H9 (cell line): ENCODE measurements around the gene ZNF70. TPM values are rescaled to one million over a fixed set of nuclear protein-coding genes. Genes with fewer than 3 reads are reported as not detected.
A peak's percentile ranks its signal among the peaks of the same experiment; 100 is the strongest.

ENCODE experiments used
- DNase-seq: peaks from one replicate; pipeline ENCODE4 v3.0.0-alpha.2; 2017
- H2AFZ ChIP-seq: one replicate; pipeline ENCODE4 v1.6.1; 2013; ENCODE audit warnings: mild to moderate bottlenecking, low read length, control low read depth, moderate library complexity
- H2AK5ac ChIP-seq: 2 replicates; pipeline ENCODE4 v1.6.1; 2013; ENCODE audit warnings: low read length, control low read depth, mixed read lengths; ENCODE audit not compliant: insufficient read length
- H2BK120ac ChIP-seq: one replicate; pipeline ENCODE4 v1.6.1; 2013; ENCODE audit warnings: low read depth, mild to moderate bottlenecking, low read length, control low read depth, inconsistent platforms; ENCODE audit not compliant: poor library complexity, severe bottlenecking
- H2BK12ac ChIP-seq: 2 replicates; pipeline ENCODE4 v1.6.1; 2013; ENCODE audit warnings: low read length, control low read depth, mixed read lengths, low read depth; ENCODE audit not compliant: insufficient read length
- H2BK15ac ChIP-seq: 2 replicates; pipeline ENCODE4 v1.6.1; 2013; ENCODE audit warnings: low read depth, low read length, control low read depth
- H2BK20ac ChIP-seq: one replicate; pipeline ENCODE4 v1.6.1; 2013; ENCODE audit warnings: low read depth, mild to moderate bottlenecking, low read length, control low read depth, inconsistent platforms; ENCODE audit not compliant: poor library complexity, severe bottlenecking
- H2BK5ac ChIP-seq: 2 replicates; pipeline ENCODE4 v1.6.1; 2013; ENCODE audit warnings: low read length, control low read depth, mixed read lengths; ENCODE audit not compliant: insufficient read length
- H3K14ac ChIP-seq: 2 replicates; pipeline ENCODE4 v1.6.1; 2013; ENCODE audit warnings: low read length, control low read depth; ENCODE audit not compliant: insufficient read depth
- H3K18ac ChIP-seq: 2 replicates; pipeline ENCODE4 v1.6.1; 2013; ENCODE audit warnings: low read depth, mild to moderate bottlenecking, mixed read lengths, low read length, control low read depth; ENCODE audit not compliant: insufficient read length
- H3K23ac ChIP-seq: 2 replicates; pipeline ENCODE4 v1.6.1; 2013; ENCODE audit warnings: low read length, control low read depth, mixed read lengths, low read depth; ENCODE audit not compliant: insufficient read length
- H3K23me2 ChIP-seq: 2 replicates; pipeline ENCODE4 v1.6.1; 2013; ENCODE audit warnings: low read depth, mild to moderate bottlenecking, mixed read lengths, low read length, control low read depth; ENCODE audit not compliant: insufficient read length, poor library complexity, severe bottlenecking
- H3K27ac ChIP-seq: 2 replicates; pipeline ENCODE4 v1.5.1; 2013; ENCODE audit warnings: low read length, control low read depth, mixed read lengths, low read depth; ENCODE audit not compliant: insufficient read length
- H3K27me3 ChIP-seq: 2 replicates; pipeline ENCODE4 v1.6.1; 2013; ENCODE audit warnings: low read length, control low read depth, inconsistent platforms; ENCODE audit not compliant: insufficient read depth
- H3K4ac ChIP-seq: 2 replicates; pipeline ENCODE4 v1.6.1; 2013; ENCODE audit warnings: low read depth, mild to moderate bottlenecking, control low read depth, inconsistent platforms, low read length, moderate library complexity
- H3K4me1 ChIP-seq: 2 replicates; pipeline ENCODE4 v1.6.1; 2013; ENCODE audit warnings: low read length, control low read depth, inconsistent platforms; ENCODE audit not compliant: insufficient read depth
- H3K4me2 ChIP-seq: 2 replicates; pipeline ENCODE4 v1.6.1; 2013; ENCODE audit warnings: low read length, control low read depth, mixed read lengths; ENCODE audit not compliant: insufficient read length, insufficient read depth
- H3K56ac ChIP-seq: 2 replicates; pipeline ENCODE4 v1.6.1; 2013; ENCODE audit warnings: low read depth, mild to moderate bottlenecking, mixed read lengths, low read length, control low read depth; ENCODE audit not compliant: insufficient read length
- H3K79me1 ChIP-seq: 2 replicates; pipeline ENCODE4 v1.6.1; 2013; ENCODE audit warnings: low read depth, mild to moderate bottlenecking, moderate library complexity, low read length, control low read depth, inconsistent platforms; ENCODE audit not compliant: insufficient read depth, poor library complexity, severe bottlenecking
- H3K79me2 ChIP-seq: 2 replicates; pipeline ENCODE4 v1.6.1; 2013; ENCODE audit warnings: low read length, control low read depth, inconsistent platforms; ENCODE audit not compliant: insufficient read depth
- H3K9ac ChIP-seq: 2 replicates; pipeline ENCODE4 v1.6.1; 2013; ENCODE audit warnings: low read length, control low read depth, mixed read lengths; ENCODE audit not compliant: insufficient read length; ENCODE audit errors: extremely low read depth
- H3K9me3 ChIP-seq: one replicate; pipeline ENCODE4 v1.6.1; 2013; ENCODE audit warnings: low read depth, low read length, inconsistent platforms; ENCODE audit not compliant: control insufficient read depth
- H3T11ph ChIP-seq: one replicate; pipeline ENCODE4 v1.6.1; 2013; ENCODE audit warnings: mild to moderate bottlenecking, low read length, control low read depth, inconsistent platforms
- H4K20me1 ChIP-seq: one replicate; pipeline ENCODE4 v1.6.1; 2013; ENCODE audit not compliant: control insufficient read depth, insufficient read length, insufficient read depth
- H4K5ac ChIP-seq: 2 replicates; pipeline ENCODE4 v1.6.1; 2013; ENCODE audit warnings: low read depth, mild to moderate bottlenecking, mixed read lengths, low read length, control low read depth; ENCODE audit not compliant: insufficient read length
- H4K8ac ChIP-seq: replicated peaks from 2 replicates; pipeline ENCODE4 v1.6.1; 2013; ENCODE audit warnings: low read length, control low read depth, mixed read lengths, low read depth; ENCODE audit not compliant: insufficient read length
- H4K91ac ChIP-seq: 2 replicates; pipeline ENCODE4 v1.6.1; 2013; ENCODE audit warnings: low read depth, mild to moderate bottlenecking, moderate library complexity, mixed read lengths, low read length, control low read depth; ENCODE audit not compliant: insufficient read length
- H3K27ac Mint-ChIP-seq, 3 experiments: 2 replicates in 2 of 3; 3 replicates in 1 of 3; pipeline ENCODE4 v1.8.0; 2020 to 2021; ENCODE audit warnings: mixed read lengths in 3 of 3, mild to moderate bottlenecking in 1 of 3, moderate library complexity in 1 of 3
- H3K27me3 Mint-ChIP-seq: 2 replicates; pipeline ENCODE4 v1.8.0; 2021; ENCODE audit warnings: low read depth, mild to moderate bottlenecking, moderate library complexity, mixed read lengths
- H3K36me3 Mint-ChIP-seq, 3 experiments: 2 replicates in 2 of 3; 3 replicates in 1 of 3; pipeline ENCODE4 v1.8.0; 2020 to 2021; ENCODE audit warnings: low read depth in 3 of 3, mixed read lengths in 3 of 3; ENCODE audit not compliant: insufficient read depth in 1 of 3
- H3K4me1 Mint-ChIP-seq, 2 experiments: 2 replicates each; pipeline ENCODE4 v1.8.0; 2020; ENCODE audit warnings: mixed read lengths in 2 of 2
- H3K4me3 Mint-ChIP-seq, 2 experiments: 2 replicates in 1 of 2; 3 replicates in 1 of 2; pipeline ENCODE4 v1.8.0; 2020 to 2021; ENCODE audit warnings: mild to moderate bottlenecking in 2 of 2, mixed read lengths in 2 of 2, moderate library complexity in 1 of 2
- H3K9me3 Mint-ChIP-seq, 2 experiments: 2 replicates in 1 of 2; 3 replicates in 1 of 2; pipeline ENCODE4 v1.8.0; 2020; ENCODE audit warnings: mild to moderate bottlenecking in 2 of 2, mixed read lengths in 2 of 2, moderate library complexity in 1 of 2
- WGBS: extraction: QIAGEN DNeasy Blood & Tissue Kit; methylation state at CpG from one replicate; pipeline ENCODE4 v1.1.7; 2013; ENCODE audit warnings: missing lambda C conversion rate, low lambda C conversion rate, mixed read lengths; ENCODE audit not compliant: insufficient read length; ENCODE audit errors: extremely low coverage; 5-methylcytosine and 5-hydroxymethylcytosine counted together
- total RNA-seq: library from RNA; stranded (reverse); gene quantifications from 2 replicates; pipeline ENCODE4 v1.2.1, GENCODE V29; 2021
- TF ChIP-seq, protein P1 (sequence below): fragments of 200-600 bp; sonication (generic); conservative IDR thresholded peaks from 3 replicates; pipeline ENCODE4 v1.8.0; 2021; ENCODE audit warnings: antibody characterized with exemption, mild to moderate bottlenecking

Gene ZNF70
- total RNA-seq, 1 experiment from 2014 or later = 3.5 TPM

DNA sequence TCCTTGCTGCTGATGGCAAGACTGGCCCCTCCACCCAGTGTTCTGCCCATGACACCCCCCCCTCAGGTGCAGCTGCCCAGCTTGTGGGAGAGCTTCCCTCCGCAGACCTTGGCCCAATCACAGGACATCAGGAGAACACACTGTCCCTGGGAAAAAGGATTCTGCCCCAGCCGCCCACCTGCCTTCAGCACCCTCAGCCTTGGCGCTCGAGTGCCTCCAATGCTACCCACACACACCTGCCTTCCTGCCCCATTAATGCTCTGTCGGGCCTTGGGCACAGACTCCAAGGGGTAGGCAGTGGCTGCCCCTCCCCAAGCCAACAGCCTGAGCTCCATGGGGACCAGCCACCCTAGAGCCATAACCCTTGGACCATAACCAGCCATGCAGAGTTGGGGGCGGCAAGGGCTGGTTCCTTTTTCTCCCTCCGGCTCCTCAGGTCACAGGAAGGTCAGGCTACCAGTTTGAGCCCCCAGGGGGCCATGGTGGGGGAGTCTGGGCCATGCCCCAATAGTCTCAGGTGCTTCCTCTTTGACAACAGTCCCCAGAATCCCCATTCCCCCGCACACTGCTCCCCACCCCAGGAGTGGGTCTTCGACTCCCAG lies 1.3 kb upstream of the ZNF70 start:
- Mint-ChIP-seq H3K27me3 (peaks cover 8% of the 10 kb centered on the region), H3K9me3 (no peaks in the 10 kb centered on the region; a peak in 1 of 5 replicates), H3K4me1 (peaks cover 19 to 44% of the 10 kb centered on the region in 2 experiments), H3K36me3 (no peaks in the 10 kb centered on the region; a peak in 1 of 7 replicates), H3K4me3 (peak overlapping the region; percentile 77 to 88), H3K27ac (peak overlapping the region in 2 of 3 experiments; percentile 63 to 89; a peak in 3 of 7 replicates)
- H3K18ac ChIP-seq = no peak overlapping the region
- H3K9ac ChIP-seq = no peak overlapping the region
- no peak overlapping the region for H2BK120ac ChIP-seq
- H3K23me2 ChIP-seq = peaks cover 8% of the 10 kb centered on the region
- no peaks in the 10 kb centered on the region for H3K9me3 ChIP-seq
- TF ChIP-seq, protein P1, sequence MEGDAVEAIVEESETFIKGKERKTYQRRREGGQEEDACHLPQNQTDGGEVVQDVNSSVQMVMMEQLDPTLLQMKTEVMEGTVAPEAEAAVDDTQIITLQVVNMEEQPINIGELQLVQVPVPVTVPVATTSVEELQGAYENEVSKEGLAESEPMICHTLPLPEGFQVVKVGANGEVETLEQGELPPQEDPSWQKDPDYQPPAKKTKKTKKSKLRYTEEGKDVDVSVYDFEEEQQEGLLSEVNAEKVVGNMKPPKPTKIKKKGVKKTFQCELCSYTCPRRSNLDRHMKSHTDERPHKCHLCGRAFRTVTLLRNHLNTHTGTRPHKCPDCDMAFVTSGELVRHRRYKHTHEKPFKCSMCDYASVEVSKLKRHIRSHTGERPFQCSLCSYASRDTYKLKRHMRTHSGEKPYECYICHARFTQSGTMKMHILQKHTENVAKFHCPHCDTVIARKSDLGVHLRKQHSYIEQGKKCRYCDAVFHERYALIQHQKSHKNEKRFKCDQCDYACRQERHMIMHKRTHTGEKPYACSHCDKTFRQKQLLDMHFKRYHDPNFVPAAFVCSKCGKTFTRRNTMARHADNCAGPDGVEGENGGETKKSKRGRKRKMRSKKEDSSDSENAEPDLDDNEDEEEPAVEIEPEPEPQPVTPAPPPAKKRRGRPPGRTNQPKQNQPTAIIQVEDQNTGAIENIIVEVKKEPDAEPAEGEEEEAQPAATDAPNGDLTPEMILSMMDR = no peak
- H2BK15ac ChIP-seq = no peak overlapping the region
- no peak overlapping the region for H3K27ac ChIP-seq
- H4K8ac ChIP-seq = no peak overlapping the region
- no peak for DNase-seq
- no peak overlapping the region for H2BK12ac ChIP-seq
- H3K27me3 ChIP-seq = no peaks in the 10 kb centered on the region
- H3K14ac ChIP-seq = no peak overlapping the region
- H4K5ac ChIP-seq = no peak overlapping the region
- H3K4ac ChIP-seq = no peak overlapping the region
- H4K20me1 ChIP-seq = no peaks in the 10 kb centered on the region
- H3T11ph ChIP-seq = no peak overlapping the region
- no peak overlapping the region for H2BK5ac ChIP-seq
- no peak overlapping the region for H3K23ac ChIP-seq
- no peak overlapping the region for H2BK20ac ChIP-seq
- H3K4me2 ChIP-seq = peak overlapping the region; percentile 59
- H4K91ac ChIP-seq = no peak overlapping the region
- no peak overlapping the region for H2AFZ ChIP-seq
- H3K79me2 ChIP-seq = no peaks in the 10 kb centered on the region
- H3K56ac ChIP-seq = no peak overlapping the region
- no peaks in the 10 kb centered on the region; the same call in 1 of the 2 replicates for H3K4me1 ChIP-seq
- WGBS = no CpG with 5 or more reads among the region's 9 CpGs
- no peaks in the 10 kb centered on the region for H3K79me1 ChIP-seq
- H2AK5ac ChIP-seq = no peak overlapping the region
